ENCODE results near the gene PYGO2. TPM values are rescaled to one million over a fixed set of nuclear protein-coding genes. Genes with fewer than 3 reads are reported as not detected.
"Not testable (repeated sequence)": the region's sequence is repeated elsewhere in the genome, so short reads cannot be mapped to it uniquely, and the experiment has no call there.

The PYGO2 gene
- total and polyA plus RNA-seq, 4 donors = 12.7 to 34.3 (median 28.2) TPM

DNA sequence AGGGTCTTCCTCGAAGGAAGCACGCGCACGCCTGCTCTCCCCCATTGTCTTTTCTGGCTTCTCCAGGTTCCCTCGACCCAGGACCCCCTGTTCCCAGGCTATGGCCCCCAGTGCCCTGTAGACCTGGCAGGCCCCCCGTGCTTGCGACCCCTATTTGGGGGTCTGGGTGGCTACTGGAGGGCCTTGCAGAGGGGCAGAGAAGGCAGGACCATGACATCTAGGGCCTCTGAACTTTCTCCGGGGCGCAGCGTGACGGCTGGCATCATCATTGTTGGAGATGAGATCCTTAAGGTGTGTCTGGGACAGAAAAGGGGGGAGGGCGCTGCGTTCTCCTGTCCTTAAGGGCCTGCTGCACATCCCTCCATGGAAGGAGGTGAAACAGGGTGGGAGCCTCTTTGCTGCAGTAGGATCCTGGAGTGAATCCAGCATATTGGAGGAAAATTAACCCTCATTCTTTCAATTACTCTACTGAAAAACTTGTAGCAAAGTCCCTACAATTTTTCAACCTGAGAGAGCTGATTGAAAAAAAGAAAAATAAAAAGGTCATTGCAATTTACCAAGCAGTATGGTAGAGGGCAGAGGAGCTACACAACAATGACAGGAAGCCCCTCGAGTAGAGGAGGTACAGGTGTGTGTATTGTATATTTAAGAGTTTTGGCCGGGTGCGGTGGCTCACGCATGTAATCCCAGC is 22.3 kb upstream of the PYGO2 start:
- WGBS (ENCODE audit: insufficient coverage) = 16% methylated on average over 14 of the region's 17 CpGs

DNA sequence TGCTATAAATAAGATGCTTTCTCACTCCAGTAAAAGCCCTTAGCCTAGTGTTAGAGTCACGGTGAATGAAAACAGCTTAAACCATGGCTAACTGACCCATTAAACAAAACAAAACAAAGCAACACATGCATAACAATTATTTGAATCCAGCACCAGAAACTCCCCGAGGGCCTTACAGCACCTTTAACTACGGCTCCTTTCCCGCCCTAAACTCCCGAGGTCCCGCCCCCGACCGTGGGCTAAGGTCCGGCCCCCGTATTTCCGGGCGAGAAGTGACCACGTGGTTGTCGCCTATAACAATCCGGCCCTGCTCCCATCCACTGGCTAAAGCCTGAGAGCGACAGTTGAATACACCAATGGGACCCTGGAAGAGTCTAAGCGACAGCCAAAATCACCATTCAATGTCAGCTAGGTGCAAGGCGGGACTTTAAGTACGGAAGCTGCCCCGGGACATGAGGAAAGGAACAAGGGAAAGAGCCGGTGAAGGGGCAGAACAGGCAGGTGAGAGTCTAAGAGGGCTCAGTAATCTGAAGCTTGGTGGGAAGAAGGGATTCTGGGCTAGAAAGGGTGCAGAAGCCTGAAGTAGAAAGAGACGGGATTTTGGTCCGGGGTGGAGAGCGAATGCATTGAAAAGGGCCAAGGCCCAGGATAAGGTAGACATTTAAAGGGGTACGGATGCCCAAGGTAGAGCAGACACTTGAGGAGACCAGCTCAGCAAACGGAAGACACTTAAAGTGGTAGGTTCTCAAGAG is 21.5 kb upstream of the PYGO2 start, which contains the start of gene FLAD1:
TSS of gene FLAD1 (plus strand) at position 448 of the 752 bp plus-strand sequence. CDS start 351 bp downstream, outside the sequence.
- Histone ChIP-seq H3K27me3 (ENCODE audit: control insufficient read depth, insufficient read depth, low read length) (no peaks in the 10 kb centered on the region), H3K36me3 (ENCODE audit: control insufficient read depth, insufficient read depth, low read length) (peaks cover 23% of the 10 kb centered on the region), H3K4me1 (ENCODE audit: control insufficient read depth, insufficient read depth, low read length) (peaks cover 20% of the 10 kb centered on the region), H3K27ac (ENCODE audit: low read depth, low read length) (peak within 1 kb of the TSS; percentile 67), H3K9me3 (ENCODE audit: control insufficient read depth, insufficient read depth, low read length) (no peaks in the 10 kb centered on the region), H3K4me3 (ENCODE audit: low read depth, low read length) (peak within 1 kb of the TSS; percentile 88)
- DNase-seq (ENCODE audit: low read depth in 4 of 6, low spot score in 6 of 6) = peak; percentile 99 to 100 (median 100)
- 0% methylated on average over 26 of the region's 26 CpGs for WGBS (ENCODE audit: insufficient coverage)

More for the DNA sequence above, 22.3 kb upstream of the PYGO2 start:
- DNase-seq (ENCODE audit: low read depth in 4 of 6, low spot score in 6 of 6) = no peak
- peak overlapping the region; percentile 67 for H3K27ac ChIP-seq (ENCODE audit: low read depth, low read length)
- no peaks in the 10 kb centered on the region for H3K9me3 ChIP-seq (ENCODE audit: control insufficient read depth, insufficient read depth, low read length)
- H3K27me3 ChIP-seq (ENCODE audit: control insufficient read depth, insufficient read depth, low read length) = no peaks in the 10 kb centered on the region
- peak overlapping the region; percentile 88 for H3K4me3 ChIP-seq (ENCODE audit: low read depth, low read length)
- peaks cover 31% of the 10 kb centered on the region for H3K36me3 ChIP-seq (ENCODE audit: control insufficient read depth, insufficient read depth, low read length)
- peaks cover 24% of the 10 kb centered on the region for H3K4me1 ChIP-seq (ENCODE audit: control insufficient read depth, insufficient read depth, low read length)

DNA sequence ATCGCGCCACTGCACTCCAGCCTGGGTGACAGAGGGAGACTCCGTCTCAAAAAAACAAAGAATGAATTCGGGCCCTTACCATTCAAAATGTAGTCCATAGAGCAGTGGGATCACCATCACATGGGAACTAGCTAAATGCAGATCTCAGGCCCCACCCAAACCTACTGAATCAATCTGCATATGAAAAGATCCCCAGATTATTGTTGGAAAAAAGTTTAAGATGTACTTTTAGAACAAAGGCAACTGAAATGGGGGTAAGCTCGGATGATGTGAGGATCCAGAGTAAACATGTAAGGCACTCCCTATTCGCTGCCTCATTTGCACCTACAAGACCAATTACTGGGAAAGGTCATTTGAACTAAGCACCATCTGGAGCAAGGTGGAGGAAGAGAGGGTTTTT is 20.8 kb upstream of the PYGO2 start:
- Histone ChIP-seq H3K27ac (ENCODE audit: low read depth, low read length) (peak overlapping the region; percentile 7), H3K36me3 (ENCODE audit: control insufficient read depth, insufficient read depth, low read length) (peaks cover 16% of the 10 kb centered on the region), H3K27me3 (ENCODE audit: control insufficient read depth, insufficient read depth, low read length) (no peaks in the 10 kb centered on the region), H3K4me1 (ENCODE audit: control insufficient read depth, insufficient read depth, low read length) (peaks cover 20% of the 10 kb centered on the region), H3K4me3 (ENCODE audit: low read depth, low read length) (peak overlapping the region; percentile 88), H3K9me3 (ENCODE audit: control insufficient read depth, insufficient read depth, low read length) (no peaks in the 10 kb centered on the region)
- 58% methylated on average over 5 of the region's 6 CpGs for WGBS (ENCODE audit: insufficient coverage)
- DNase-seq (ENCODE audit: low read depth in 4 of 6, low spot score in 6 of 6) = no peak

DNA sequence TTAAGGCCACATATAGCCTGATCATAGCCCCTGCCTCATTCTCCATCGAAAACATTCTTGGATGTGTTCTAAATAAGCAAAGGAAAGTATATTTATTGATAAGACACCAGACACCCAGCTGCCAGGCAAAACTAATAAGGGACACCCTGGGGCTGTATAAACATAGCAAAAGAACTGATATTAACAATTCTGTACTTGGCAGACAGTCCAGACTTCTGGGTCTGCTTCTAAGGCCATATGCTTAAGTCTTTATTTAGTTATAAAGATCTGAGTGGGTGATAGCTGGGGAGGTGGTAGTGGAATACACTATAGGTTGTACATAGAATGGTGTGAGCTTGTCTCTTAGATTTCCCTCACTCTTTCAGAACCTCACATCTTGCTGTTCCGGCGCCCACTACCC is 16.8 kb upstream of the PYGO2 start:
- no peaks in the 10 kb centered on the region for H3K9me3 ChIP-seq (ENCODE audit: control insufficient read depth, insufficient read depth, low read length)
- H3K36me3 ChIP-seq (ENCODE audit: control insufficient read depth, insufficient read depth, low read length) = peaks cover 3% of the 10 kb centered on the region
- no peaks in the 10 kb centered on the region for H3K27me3 ChIP-seq (ENCODE audit: control insufficient read depth, insufficient read depth, low read length)
- H3K4me3 ChIP-seq (ENCODE audit: low read depth, low read length) = no peak overlapping the region
- no peak for DNase-seq (ENCODE audit: low read depth in 4 of 6, low spot score in 6 of 6)
- H3K27ac ChIP-seq (ENCODE audit: low read depth, low read length) = no peak overlapping the region
- WGBS (ENCODE audit: insufficient coverage) = no CpG with 5 or more reads among the region's 3 CpGs
- peaks cover 15% of the 10 kb centered on the region for H3K4me1 ChIP-seq (ENCODE audit: control insufficient read depth, insufficient read depth, low read length)

DNA sequence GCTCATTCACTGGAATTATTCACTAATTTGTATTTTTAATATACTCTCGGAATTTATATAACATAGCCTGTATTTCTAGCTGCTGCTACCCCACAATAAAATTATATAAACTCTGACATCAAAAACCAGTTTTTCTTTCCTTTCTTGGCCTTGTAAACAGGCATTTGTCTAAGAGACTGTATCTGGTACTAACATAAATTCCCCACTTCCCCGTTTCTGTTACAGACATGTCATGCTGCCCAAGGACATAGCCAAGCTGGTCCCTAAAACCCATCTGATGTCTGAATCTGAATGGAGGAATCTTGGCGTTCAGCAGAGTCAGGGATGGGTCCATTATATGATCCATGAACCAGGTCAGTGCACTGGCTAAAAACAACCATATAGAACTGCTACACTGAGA is 16.2 kb upstream of the PYGO2 start:
- H3K36me3 ChIP-seq (ENCODE audit: control insufficient read depth, insufficient read depth, low read length); DNase-seq (ENCODE audit: low read depth in 4 of 6, low spot score in 6 of 6); H3K27me3 ChIP-seq (ENCODE audit: control insufficient read depth, insufficient read depth, low read length); H3K9me3 ChIP-seq (ENCODE audit: control insufficient read depth, insufficient read depth, low read length); H3K4me3 ChIP-seq (ENCODE audit: low read depth, low read length); H3K27ac ChIP-seq (ENCODE audit: low read depth, low read length): not testable (repeated sequence)
- H3K4me1 ChIP-seq (ENCODE audit: control insufficient read depth, insufficient read depth, low read length) = peaks cover 20% of the 10 kb centered on the region
- WGBS (ENCODE audit: insufficient coverage) = no CpG with 5 or more reads among the region's 3 CpGs

DNA sequence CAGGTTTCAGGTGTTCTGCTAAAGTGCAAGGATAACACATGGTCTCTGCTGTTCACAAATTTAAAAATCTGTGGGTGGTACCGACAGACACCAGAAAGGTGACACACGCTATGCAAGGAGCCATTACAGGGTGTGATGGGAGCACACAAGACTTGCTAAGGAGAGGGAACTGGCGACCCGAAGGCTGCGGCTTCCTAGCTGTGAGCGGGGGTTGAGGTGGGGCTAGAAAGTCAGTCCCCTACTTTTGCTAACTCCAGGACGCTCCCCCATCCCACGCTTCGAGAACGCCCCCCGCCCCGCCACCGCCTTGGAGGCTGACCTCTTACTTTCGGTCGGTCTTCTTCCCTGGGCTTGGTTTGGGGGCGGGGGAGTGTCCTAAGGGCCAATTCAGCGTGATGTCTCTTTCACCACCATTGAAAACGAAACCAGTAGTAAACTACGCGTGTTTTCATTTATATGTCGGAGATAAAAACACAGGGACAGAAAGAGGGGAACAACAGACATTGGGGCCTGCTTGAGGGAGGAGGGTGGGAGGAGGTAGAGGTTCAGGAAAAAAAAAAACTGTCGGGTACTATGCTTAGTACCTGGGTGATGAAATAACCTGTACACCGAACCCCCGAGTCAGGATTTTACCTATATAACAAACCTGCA is 14.0 kb upstream of the PYGO2 start:
- WGBS (ENCODE audit: insufficient coverage) = 0% methylated on average over 6 of the region's 24 CpGs
- peak in 2 of 6 donors; percentile 14 to 57 for DNase-seq (ENCODE audit: low read depth in 4 of 6, low spot score in 6 of 6)
- H3K4me3 ChIP-seq (ENCODE audit: low read depth, low read length) = peak overlapping the region; percentile 76
- H3K9me3 ChIP-seq (ENCODE audit: control insufficient read depth, insufficient read depth, low read length) = no peaks in the 10 kb centered on the region
- no peaks in the 10 kb centered on the region for H3K27me3 ChIP-seq (ENCODE audit: control insufficient read depth, insufficient read depth, low read length)
- peaks cover 31% of the 10 kb centered on the region for H3K4me1 ChIP-seq (ENCODE audit: control insufficient read depth, insufficient read depth, low read length)
- no peaks in the 10 kb centered on the region for H3K36me3 ChIP-seq (ENCODE audit: control insufficient read depth, insufficient read depth, low read length)
- H3K27ac ChIP-seq (ENCODE audit: low read depth, low read length) = peak overlapping the region; percentile 98

DNA sequence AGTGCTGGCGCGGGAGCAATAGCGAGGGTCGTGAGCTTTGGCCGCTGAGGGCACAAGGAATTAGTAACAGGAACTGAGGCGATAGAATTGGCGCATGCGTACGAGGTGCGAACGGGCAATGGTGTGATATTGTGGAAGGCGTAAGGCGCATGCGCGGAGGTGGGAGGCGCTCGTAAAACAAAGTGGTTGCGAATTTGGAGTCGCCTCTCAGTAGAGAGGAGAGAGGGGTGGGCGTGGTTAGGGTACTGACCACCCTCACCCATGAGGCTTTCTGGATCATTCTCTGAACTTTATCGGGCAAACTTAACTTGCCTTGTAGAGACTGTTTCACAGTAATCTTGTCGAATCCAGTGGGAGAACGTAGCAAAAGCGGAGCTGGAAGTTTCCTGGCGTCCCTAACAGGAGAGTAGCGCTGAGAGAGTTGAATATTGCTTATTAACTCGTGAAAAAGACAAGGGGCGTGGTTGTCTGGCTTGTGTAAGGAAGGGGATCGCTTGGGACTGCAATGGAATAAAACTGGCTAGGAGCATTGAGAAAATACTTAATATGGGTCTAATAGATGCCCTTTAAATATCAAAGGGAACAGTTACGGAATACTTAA is 13.3 kb upstream of the PYGO2 start:
- H3K4me3 ChIP-seq (ENCODE audit: low read depth, low read length) = peak overlapping the region; percentile 76
- peaks cover 37% of the 10 kb centered on the region for H3K4me1 ChIP-seq (ENCODE audit: control insufficient read depth, insufficient read depth, low read length)
- H3K36me3 ChIP-seq (ENCODE audit: control insufficient read depth, insufficient read depth, low read length) = no peaks in the 10 kb centered on the region
- WGBS (ENCODE audit: insufficient coverage) = under 1% methylated on average over 29 of the region's 30 CpGs
- no peaks in the 10 kb centered on the region for H3K9me3 ChIP-seq (ENCODE audit: control insufficient read depth, insufficient read depth, low read length)
- H3K27ac ChIP-seq (ENCODE audit: low read depth, low read length) = peak overlapping the region; percentile 98
- peak; percentile 92 to 99 (median 98) for DNase-seq (ENCODE audit: low read depth in 4 of 6, low spot score in 6 of 6)
- no peaks in the 10 kb centered on the region for H3K27me3 ChIP-seq (ENCODE audit: control insufficient read depth, insufficient read depth, low read length)

DNA sequence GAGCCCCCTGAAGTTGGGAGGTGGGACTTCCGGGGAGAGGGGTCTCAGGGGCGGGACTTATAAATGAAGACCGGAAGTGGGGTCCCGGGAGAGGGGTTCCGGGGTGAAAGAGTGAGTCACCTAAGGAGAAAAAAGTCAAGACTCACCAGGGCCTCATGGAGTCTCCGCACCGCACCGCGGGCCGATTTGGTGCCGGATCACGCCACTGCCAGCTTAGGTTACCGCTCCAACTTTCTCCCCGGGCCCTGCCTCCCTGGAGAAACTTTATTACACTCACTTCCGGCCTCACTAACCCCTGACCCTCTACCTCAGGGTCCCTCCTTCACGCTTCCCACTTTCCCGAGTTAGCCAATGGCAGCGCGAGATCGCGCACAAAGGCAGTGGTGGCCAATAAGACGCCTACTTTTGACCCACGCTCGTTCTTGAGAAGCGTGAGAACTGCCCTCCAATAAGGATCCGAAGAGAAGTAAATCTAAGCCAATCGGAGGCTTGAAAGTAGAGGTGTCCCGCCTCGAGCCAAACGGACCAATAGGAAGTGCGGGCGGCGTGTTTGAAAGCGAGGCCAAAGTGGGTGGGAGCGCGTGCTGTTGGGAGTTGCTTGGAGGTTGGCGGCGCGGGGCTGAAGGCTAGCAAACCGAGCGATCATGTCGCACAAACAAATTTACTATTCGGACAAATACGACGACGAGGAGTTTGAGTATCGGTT is 12.7 kb upstream of the PYGO2 start, which contains the start of gene CKS1B:
TSS of gene CKS1B (plus strand) at position 580 of the 706 bp plus-strand sequence. CDS start at position 645, 65 bp downstream.
- Histone ChIP-seq H3K9me3 (ENCODE audit: control insufficient read depth, insufficient read depth, low read length) (no peaks in the 10 kb centered on the region), H3K4me3 (ENCODE audit: low read depth, low read length) (peak within 1 kb of the TSS; percentile 76), H3K27me3 (ENCODE audit: control insufficient read depth, insufficient read depth, low read length) (no peaks in the 10 kb centered on the region), H3K4me1 (ENCODE audit: control insufficient read depth, insufficient read depth, low read length) (peaks cover 43% of the 10 kb centered on the region), H3K27ac (ENCODE audit: low read depth, low read length) (peak within 1 kb of the TSS; percentile 98), H3K36me3 (ENCODE audit: control insufficient read depth, insufficient read depth, low read length) (no peaks in the 10 kb centered on the region)
- WGBS (ENCODE audit: insufficient coverage) = 0% methylated on average over 46 of the region's 47 CpGs
- DNase-seq (ENCODE audit: low read depth in 4 of 6, low spot score in 6 of 6) = peak; percentile 99 to 100 (median 99)
